ENCODE measurements around the gene NISCH.
A peak's percentile ranks its signal among the peaks of the same experiment; 100 is the strongest.

NISCH gene

DNA sequence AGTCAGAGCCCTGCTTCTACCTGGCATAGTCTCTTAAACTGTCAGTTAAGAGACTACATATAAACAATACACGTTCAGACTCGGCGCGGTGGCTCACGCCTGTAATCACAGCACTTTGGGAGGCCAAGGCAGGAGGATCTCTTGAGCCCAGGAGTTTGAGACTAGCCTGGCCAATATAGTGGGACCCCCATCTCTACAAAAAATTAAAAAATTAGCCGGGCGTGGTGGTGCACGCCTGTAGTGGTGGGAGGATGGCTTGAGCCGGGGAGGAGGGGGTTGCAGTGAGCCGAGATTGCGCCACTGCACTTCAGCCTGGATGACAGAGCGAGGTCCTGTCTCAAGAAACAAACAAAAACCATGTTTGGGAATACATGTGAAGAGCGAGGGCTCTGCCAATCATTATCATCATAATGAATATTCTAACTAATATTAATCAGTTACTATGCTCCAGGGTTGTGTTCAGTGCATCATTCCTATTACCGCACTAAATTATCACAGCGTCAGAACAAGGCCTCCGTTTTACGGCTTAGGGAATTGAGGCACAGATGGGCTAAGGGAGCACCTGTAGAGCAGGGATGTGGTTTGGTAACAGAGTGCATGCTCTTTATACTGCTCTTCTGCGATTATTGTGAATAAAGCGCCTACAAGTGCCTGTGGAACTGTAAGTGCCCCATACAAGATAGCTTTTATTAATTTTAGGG lies 80.2 kb downstream of the NISCH start:
- TF ChIP-seq, protein P1, sequence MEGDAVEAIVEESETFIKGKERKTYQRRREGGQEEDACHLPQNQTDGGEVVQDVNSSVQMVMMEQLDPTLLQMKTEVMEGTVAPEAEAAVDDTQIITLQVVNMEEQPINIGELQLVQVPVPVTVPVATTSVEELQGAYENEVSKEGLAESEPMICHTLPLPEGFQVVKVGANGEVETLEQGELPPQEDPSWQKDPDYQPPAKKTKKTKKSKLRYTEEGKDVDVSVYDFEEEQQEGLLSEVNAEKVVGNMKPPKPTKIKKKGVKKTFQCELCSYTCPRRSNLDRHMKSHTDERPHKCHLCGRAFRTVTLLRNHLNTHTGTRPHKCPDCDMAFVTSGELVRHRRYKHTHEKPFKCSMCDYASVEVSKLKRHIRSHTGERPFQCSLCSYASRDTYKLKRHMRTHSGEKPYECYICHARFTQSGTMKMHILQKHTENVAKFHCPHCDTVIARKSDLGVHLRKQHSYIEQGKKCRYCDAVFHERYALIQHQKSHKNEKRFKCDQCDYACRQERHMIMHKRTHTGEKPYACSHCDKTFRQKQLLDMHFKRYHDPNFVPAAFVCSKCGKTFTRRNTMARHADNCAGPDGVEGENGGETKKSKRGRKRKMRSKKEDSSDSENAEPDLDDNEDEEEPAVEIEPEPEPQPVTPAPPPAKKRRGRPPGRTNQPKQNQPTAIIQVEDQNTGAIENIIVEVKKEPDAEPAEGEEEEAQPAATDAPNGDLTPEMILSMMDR (conservative IDR thresholded peaks at IDR 0.05; ENCODE audit: low read depth, low read length): no peak
- H3K4me3 ChIP-seq (ENCODE audit: low read length): peak overlapping the region; percentile 24
- DNase-seq (ENCODE audit: low read depth): no peak

DNA sequence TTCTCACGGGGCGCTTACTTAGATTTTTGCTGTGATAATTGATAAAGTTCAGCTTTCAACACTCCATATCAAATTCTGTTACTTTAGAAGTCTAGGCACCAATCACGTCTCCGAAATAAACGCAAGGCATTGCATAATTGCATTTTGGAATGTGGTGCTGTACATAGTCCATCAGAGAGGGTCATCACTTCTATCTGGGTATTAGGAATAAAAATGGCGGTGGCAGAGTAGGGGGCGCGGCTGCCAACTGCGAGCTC lies 80.6 kb downstream of the NISCH start:
- TF ChIP-seq, protein P1 (conservative IDR thresholded peaks at IDR 0.05; ENCODE audit: low read depth, low read length): no peak
- no peak for DNase-seq (ENCODE audit: low read depth)
- peak overlapping the region; percentile 24 for H3K4me3 ChIP-seq (ENCODE audit: low read length)

DNA sequence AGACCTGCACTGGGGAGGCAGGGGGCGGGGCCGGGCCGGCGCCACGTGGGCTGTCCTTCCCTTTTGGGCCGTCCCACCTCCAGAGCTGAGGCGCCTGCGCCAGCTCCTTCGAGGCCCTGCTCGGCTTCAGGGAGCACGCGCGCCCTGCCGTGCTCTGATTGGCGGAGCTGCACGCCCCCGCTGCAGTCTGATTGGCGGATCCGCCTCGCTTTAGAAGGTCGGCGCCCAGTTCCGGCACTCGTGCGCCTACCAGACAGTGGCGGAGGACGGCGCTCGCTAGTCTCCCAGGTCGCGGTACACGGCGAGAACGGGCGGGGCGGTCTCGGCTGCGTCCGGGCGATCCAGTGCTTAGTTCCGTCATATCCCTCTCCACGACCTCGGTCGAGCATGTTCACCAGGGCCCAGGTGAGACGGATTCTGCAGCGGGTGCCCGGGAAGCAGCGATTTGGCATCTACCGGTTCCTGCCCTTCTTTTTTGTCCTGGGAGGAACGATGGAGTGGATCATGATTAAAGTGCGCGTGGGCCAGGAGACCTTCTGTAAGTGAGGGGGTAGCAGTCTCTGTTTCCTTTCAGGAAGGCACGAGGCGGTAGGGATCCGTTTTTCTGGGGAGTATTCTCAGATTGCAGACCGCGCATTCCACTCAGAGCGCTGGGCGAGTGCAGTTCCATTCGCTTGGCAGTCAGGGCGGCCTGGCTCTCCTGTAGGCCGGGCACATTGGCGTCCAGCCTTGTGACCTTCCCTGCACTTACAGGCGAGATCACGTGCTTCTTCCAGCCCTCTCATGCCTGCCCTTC lies 81.2 kb downstream of the NISCH start, which contains the start of gene UQCC5:
Gene UQCC5 (plus strand): TSS at position 237 of the 796 bp plus-strand sequence. CDS start 151 bp downstream, at position 388.
- TF ChIP-seq, protein P1 (conservative IDR thresholded peaks at IDR 0.05; ENCODE audit: low read depth, low read length): no peak
- peak; percentile 94 for DNase-seq (ENCODE audit: low read depth)
- H3K4me3 ChIP-seq (ENCODE audit: low read length): peak within 1 kb of the TSS; percentile 78

DNA sequence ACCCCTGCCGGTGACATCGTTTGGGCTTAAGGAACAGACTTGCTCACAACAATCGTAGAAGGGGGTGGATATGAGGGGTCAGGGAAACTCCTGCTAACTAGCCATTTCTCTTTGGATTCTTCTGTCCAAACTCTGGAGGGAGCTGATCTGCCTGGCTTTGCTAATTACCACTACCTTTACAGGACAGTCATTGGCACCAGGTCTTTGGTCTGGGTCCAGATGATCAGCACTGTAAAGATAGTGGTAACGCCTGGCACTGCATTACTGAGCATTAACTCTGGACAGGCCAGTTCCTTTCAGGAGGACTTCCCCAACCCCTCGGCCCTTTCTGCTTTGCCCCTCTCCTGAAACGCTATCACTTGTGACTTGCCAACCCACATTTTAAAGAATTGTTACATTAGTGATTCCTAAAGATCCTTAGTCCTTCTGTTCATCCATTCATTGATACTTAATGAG lies 81.8 kb downstream of the NISCH start:
- no peak for DNase-seq (ENCODE audit: low read depth)

DNA sequence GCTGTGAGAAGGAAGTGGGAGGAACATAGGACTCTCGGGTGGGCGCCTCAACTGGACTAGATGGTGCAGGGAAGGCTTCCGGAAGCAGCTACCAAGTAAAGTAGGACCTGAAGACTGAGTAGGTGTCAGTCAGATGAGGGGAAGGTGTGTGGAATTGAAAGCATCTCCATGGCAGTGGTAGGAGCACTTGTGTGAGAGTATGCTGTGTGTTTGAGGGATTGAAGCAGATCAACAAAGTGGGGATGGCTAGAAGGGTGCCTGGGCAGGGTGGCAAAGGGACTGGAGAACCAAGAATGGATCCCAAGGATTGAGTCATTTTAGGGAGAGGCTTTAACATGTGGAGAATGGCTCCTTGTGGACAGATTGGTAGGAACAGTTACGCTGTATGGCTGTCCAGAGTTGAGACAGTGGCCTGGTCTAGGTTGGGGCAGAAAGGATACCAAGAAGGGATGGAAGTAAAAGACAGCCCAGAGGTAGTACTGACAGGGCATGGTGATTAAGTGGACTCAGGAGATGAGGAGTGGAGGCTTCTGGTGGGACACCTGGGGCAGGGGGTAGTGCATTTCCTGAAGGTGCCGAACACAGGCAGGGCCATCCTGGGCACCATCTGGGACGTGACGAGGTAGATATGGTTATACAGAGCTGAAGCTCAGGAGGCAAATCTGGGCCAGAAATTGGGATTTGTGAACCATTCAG lies 82.5 kb downstream of the NISCH start:
- TF ChIP-seq, protein P1 (conservative IDR thresholded peaks at IDR 0.05; ENCODE audit: low read depth, low read length): no peak
- DNase-seq (ENCODE audit: low read depth): no peak

More for the DNA sequence above, 81.8 kb downstream of the NISCH start:
- peak overlapping the region; percentile 78 for H3K4me3 ChIP-seq (ENCODE audit: low read length)
- TF ChIP-seq, protein P1 (conservative IDR thresholded peaks at IDR 0.05; ENCODE audit: low read depth, low read length): no peak

DNA sequence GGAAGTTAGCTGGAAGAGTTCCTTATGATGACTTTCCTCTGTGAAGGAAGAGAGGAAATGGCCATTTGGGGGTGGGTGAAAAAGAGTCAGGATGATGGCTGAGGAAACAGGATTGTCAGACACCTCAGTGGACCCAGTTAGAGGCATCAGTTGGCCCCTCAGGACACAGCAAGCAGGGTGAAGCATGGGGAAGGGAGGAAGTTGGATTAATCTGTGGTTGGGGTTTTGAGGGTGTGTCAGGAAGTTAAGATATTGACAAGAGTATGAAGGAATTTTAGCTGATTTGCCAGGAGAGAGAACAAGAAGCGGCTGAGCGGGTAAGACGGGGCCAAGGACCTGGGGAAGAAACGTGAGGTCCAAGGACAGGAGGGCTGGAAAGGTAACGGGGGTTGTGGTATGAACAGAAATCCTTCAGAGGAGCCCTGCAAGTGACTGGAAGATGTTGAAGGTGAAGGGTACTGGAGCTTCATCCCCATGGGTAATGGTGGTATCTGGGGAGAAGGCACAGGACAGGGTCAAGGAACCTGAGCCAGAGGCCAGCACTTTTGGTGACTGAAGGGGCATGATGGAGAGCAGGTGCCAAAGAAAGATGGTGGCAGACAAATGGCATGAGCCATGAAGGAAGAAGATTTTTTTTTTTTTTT lies 83.7 kb downstream of the NISCH start:
- DNase-seq (ENCODE audit: low read depth): no peak
- TF ChIP-seq, protein P1 (conservative IDR thresholded peaks at IDR 0.05; ENCODE audit: low read depth, low read length): no peak
- peak overlapping the region; percentile 13 for H3K4me3 ChIP-seq (ENCODE audit: low read length)

More for the DNA sequence above, 82.5 kb downstream of the NISCH start:
- peak overlapping the region; percentile 78 for H3K4me3 ChIP-seq (ENCODE audit: low read length)
